Middle frontal gyrus (tissue), 1 donor: Measurements from ENCODE around the gene STIMATE.

ENCODE experiments used
- DNase-seq: peaks from one replicate; pipeline ENCODE4 v3.0.0-alpha.2; 2015; ENCODE audit warnings: low spot score; ENCODE audit errors: extremely low spot score

STIMATE gene

GRCh38 chr3:52793702-52794611, 103.4 kb downstream of the STIMATE start:
- no peak for DNase-seq

- DNase-seq: no peak
Observed at GRCh38 chr3:52792961-52793695, 104.2 kb downstream of the STIMATE start.

GRCh38 chr3:52792413-52792812, 104.9 kb downstream of the STIMATE start:
- no peak for DNase-seq

GRCh38 chr3:52791928-52792327, 105.4 kb downstream of the STIMATE start:
- no peak for DNase-seq

- no peak for DNase-seq
Observed at GRCh38 chr3:52791366-52791765, 106.0 kb downstream of the STIMATE start.

GRCh38 chr3:52790741-52791140, 106.6 kb downstream of the STIMATE start:
- no peak for DNase-seq

GRCh38 chr3:52790337-52790736, 107.0 kb downstream of the STIMATE start:
- DNase-seq: no peak

- no peak for DNase-seq
Observed at GRCh38 chr3:52789746-52790040, 107.7 kb downstream of the STIMATE start.

- DNase-seq: no peak
Observed at GRCh38 chr3:52788890-52789745, 108.2 kb downstream of the STIMATE start.

GRCh38 chr3:52787672-52788625, 109.4 kb downstream of the STIMATE start:
- no peak for DNase-seq

GRCh38 chr3:52787246-52787645, 110.1 kb downstream of the STIMATE start:
- no peak for DNase-seq
